HepG2 (cell line): Measurements from ENCODE around the gene FITM2. TPM values are rescaled to one million over a fixed set of nuclear protein-coding genes. Genes with fewer than 3 reads are reported as not detected.

ENCODE experiments used
- AHR ChIP-seq: IDR thresholded peaks from 2 replicates; pipeline ENCODE4 v1.6.1; 2018; ENCODE audit warnings: missing genetic modification reagents, missing compliant biosample characterization
- CBX5 ChIP-seq: sonication (generic); formaldehyde crosslinking; IDR thresholded peaks from 2 replicates; pipeline ENCODE4 v1.4.0; 2020; ENCODE audit warnings: missing genetic modification reagents, borderline replicate concordance
- CCDC6 ChIP-seq: sonication (generic); formaldehyde crosslinking; IDR thresholded peaks from 2 replicates; pipeline ENCODE4 v1.8.1; 2022; ENCODE audit warnings: mild to moderate bottlenecking, missing genetic modification reagents, moderate library complexity
- ETS1 ChIP-seq: sonication (generic); formaldehyde crosslinking; IDR thresholded peaks from 2 replicates; pipeline ENCODE4 v1.4.0; 2020; ENCODE audit warnings: missing genetic modification reagents
- GFI1 ChIP-seq: sonication (generic); formaldehyde crosslinking; IDR thresholded peaks from 2 replicates; pipeline ENCODE4 v1.5.0; 2020; ENCODE audit warnings: missing genetic modification reagents, mild to moderate bottlenecking, borderline replicate concordance
- HOXA7 ChIP-seq: sonication (generic); formaldehyde crosslinking; IDR thresholded peaks from 2 replicates; pipeline ENCODE4 v1.8.1; 2022; ENCODE audit warnings: mild to moderate bottlenecking, missing genetic modification reagents, moderate library complexity
- IRF9 ChIP-seq: sonication (generic); formaldehyde crosslinking; IDR thresholded peaks from 2 replicates; pipeline ENCODE4 v1.8.0; 2022; ENCODE audit warnings: missing genetic modification reagents, mild to moderate bottlenecking, borderline replicate concordance
- MTF1 ChIP-seq: sonication (generic); formaldehyde crosslinking; IDR thresholded peaks from 2 replicates; pipeline ENCODE4 v1.5.0; 2020; ENCODE audit warnings: missing genetic modification reagents
- SALL2 ChIP-seq: sonication (generic); formaldehyde crosslinking; IDR thresholded peaks from 2 replicates; pipeline ENCODE4 v1.8.1; 2023; ENCODE audit warnings: mild to moderate bottlenecking, missing genetic modification reagents, inconsistent platforms
- SIN3B ChIP-seq: fragments of 150-350 bp; IDR thresholded peaks from 2 replicates; pipeline ENCODE4 v1.6.1; 2014; ENCODE audit warnings: low read length
- SIX1 ChIP-seq: sonication (generic); formaldehyde crosslinking; IDR thresholded peaks from 2 replicates; pipeline ENCODE4 v1.4.0; 2020; ENCODE audit warnings: missing genetic modification reagents, borderline replicate concordance
- SKI ChIP-seq: fragments of 450-650 bp; IDR thresholded peaks from one replicate; pipeline ENCODE4 v1.6.1; 2018; ENCODE audit warnings: mild to moderate bottlenecking; ENCODE audit not compliant: partially characterized antibody
- SP2 ChIP-seq: sonication (generic); formaldehyde crosslinking; IDR thresholded peaks from 2 replicates; pipeline ENCODE4 v1.5.1; 2020; ENCODE audit warnings: mild to moderate bottlenecking, missing genetic modification reagents
- SRSF9 ChIP-seq: fragments of 200-400 bp; formaldehyde crosslinking; IDR thresholded peaks from 2 replicates; pipeline ENCODE4 v1.6.1; 2018; ENCODE audit warnings: borderline replicate concordance, mild to moderate bottlenecking, low read depth, low read length; ENCODE audit not compliant: insufficient read depth, poor library complexity, severe bottlenecking
- TIGD3 ChIP-seq: sonication (generic); formaldehyde crosslinking; IDR thresholded peaks from 2 replicates; pipeline ENCODE4 v1.5.1; 2020; ENCODE audit warnings: mild to moderate bottlenecking, missing genetic modification reagents, borderline replicate concordance
- ZBTB21 ChIP-seq: sonication (generic); formaldehyde crosslinking; IDR thresholded peaks from 2 replicates; pipeline ENCODE4 v1.4.0; 2020; ENCODE audit warnings: missing genetic modification reagents
- ZIK1 ChIP-seq: sonication (generic); formaldehyde crosslinking; IDR thresholded peaks from 2 replicates; pipeline ENCODE4 v1.5.0; 2020; ENCODE audit warnings: mild to moderate bottlenecking, low read depth, missing genetic modification reagents, borderline replicate concordance
- ZNF143 ChIP-seq: sonication (generic); formaldehyde crosslinking; IDR thresholded peaks from 2 replicates; pipeline ENCODE4 v1.4.0; 2020; ENCODE audit warnings: missing genetic modification reagents
- ZNF232 ChIP-seq: sonication (generic); formaldehyde crosslinking; IDR thresholded peaks from 2 replicates; pipeline ENCODE4 v1.4.0; 2020; ENCODE audit warnings: missing genetic modification reagents, borderline replicate concordance
- ZNF354B ChIP-seq: sonication (generic); formaldehyde crosslinking; IDR thresholded peaks from 2 replicates; pipeline ENCODE4 v1.8.0; 2022; ENCODE audit warnings: mild to moderate bottlenecking, missing genetic modification reagents
- ZNF550 ChIP-seq: sonication (generic); formaldehyde crosslinking; IDR thresholded peaks from 2 replicates; pipeline ENCODE4 v1.4.0; 2020; ENCODE audit warnings: mild to moderate bottlenecking, missing genetic modification reagents, borderline replicate concordance
- ZNF703 ChIP-seq: sonication (generic); formaldehyde crosslinking; IDR thresholded peaks from 2 replicates; pipeline ENCODE4 v1.5.1; 2020; ENCODE audit warnings: missing genetic modification reagents, mild to moderate bottlenecking, moderate library complexity, borderline replicate concordance
- polyA plus RNA-seq, 8 experiments: library from polyadenylated mRNA; depleted of rRNA in 3 of 8; stranded (reverse) in 7 of 8; unstranded in 1 of 8; fragments of >200 nt; fragmentation: Illumina TruSeq in 4 of 8; extraction: Trizol in 4 of 8; gene quantifications; 2 replicates each; pipeline versions ENCODE4 v1.2.1 to v1.2.3, GENCODE V29; 2011 to 2016; ENCODE audit warnings: low read depth in 4 of 8, missing spikeins in 1 of 8, mixed read lengths in 1 of 8; ENCODE audit not compliant: insufficient read depth in 1 of 8
- total RNA-seq, 5 experiments: library from RNA; depleted of rRNA; stranded (reverse); fragments of >200 nt; fragmentation: Illumina TruSeq; extraction: Trizol; gene quantifications; 2 replicates each; pipeline ENCODE4 v1.2.3, GENCODE V29; 2016; ENCODE audit warnings: low read depth in 1 of 5
- TF ChIP-seq, protein P1 (sequence below): sonication (generic); formaldehyde crosslinking; IDR thresholded peaks from 2 replicates; pipeline ENCODE4 v1.4.0; 2020; ENCODE audit warnings: missing genetic modification reagents, low read depth, mild to moderate bottlenecking, borderline replicate concordance
- TF ChIP-seq, protein P2 (sequence below): IDR thresholded peaks from 2 replicates; pipeline ENCODE4 v1.6.1; 2016; ENCODE audit warnings: missing compliant biosample characterization, missing genetic modification reagents, borderline replicate concordance

Gene FITM2
- total and polyA plus RNA-seq, 2 of the 13 experiments (the other 11 are each of a cell fraction or from before 2014, with no cell fraction given) = 9.6 to 24.5 TPM

DNA sequence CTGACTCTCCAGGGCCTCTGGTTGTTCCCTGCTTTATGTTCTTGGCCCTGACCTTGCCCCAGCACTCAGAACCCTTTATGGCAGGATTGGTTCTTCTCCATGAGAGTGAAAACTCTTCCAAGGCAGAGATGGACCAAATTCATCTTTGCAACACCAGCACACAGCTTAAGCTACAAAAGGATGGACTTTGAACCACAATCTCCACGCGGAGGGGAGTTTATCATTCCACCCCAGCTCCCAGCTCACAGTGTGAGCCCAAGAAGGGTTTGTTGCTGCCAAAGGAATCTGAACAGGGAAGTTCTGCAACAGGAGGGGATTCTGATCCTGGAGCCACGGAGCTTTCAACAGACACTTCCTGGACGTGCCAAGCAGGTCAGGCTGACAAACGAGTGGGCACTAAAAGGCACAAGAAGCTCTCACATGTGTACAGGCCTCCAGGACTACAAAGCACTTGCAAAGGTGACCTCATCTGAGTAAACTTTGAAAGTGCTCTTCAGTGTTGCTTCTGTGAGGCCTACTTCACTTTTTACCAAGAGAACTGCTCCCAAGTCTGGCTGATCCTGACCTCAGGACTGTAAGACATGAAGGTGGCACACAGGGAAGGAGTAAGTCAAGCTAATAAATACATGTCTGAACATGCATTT, 8.9 kb downstream of the FITM2 start (continued):
- TF ChIP-seq ZNF550 (CRISPR knock-in tag) (peak; percentile 93; the same call in 1 of the 2 replicates), ZNF354B (CRISPR knock-in tag) (0 out of 2 replicates have a peak, but pooled peaks have one; percentile 67), ZBTB21 (CRISPR knock-in tag) (no peak), SIN3B (no peak; the same call in 1 of the 2 replicates), AHR (CRISPR knock-in tag) (peak; percentile 88; the same call in 1 of the 2 replicates), HOXA7 (CRISPR knock-in tag) (no peak), IRF9 (CRISPR knock-in tag) (0 out of 2 replicates have a peak, but pooled peaks have one; percentile 37), ZNF143 (CRISPR knock-in tag) (no peak), SIX1 (CRISPR knock-in tag) (peak; percentile 47; the same call in 1 of the 2 replicates), SRSF9 (no peak), ZNF703 (CRISPR knock-in tag) (no peak), TIGD3 (CRISPR knock-in tag) (no peak), CBX5 (CRISPR knock-in tag) (peak; percentile 23; the same call in 1 of the 2 replicates), ZNF232 (peak; percentile 90; the same call in 1 of the 2 replicates), MTF1 (CRISPR knock-in tag) (no peak), ZIK1 (CRISPR knock-in tag) (no peak; the same call in 1 of the 2 replicates), SALL2 (peak; percentile 61), ETS1 (no peak), CCDC6 (CRISPR knock-in tag) (no peak), SKI (peak; percentile 34), SP2 (no peak), GFI1 (CRISPR knock-in tag) (peak; percentile 54)
- TF ChIP-seq, protein P1, sequence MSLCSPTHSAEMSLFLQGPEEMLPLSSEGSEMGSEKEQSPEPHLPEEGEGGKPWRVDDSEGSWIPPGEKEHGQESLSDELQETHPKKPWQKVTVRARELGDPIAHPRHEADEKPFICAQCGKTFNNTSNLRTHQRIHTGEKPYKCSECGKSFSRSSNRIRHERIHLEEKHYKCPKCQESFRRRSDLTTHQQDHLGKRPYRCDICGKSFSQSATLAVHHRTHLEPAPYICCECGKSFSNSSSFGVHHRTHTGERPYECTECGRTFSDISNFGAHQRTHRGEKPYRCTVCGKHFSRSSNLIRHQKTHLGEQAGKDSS = peak; percentile 89
- TF ChIP-seq, protein P2, sequence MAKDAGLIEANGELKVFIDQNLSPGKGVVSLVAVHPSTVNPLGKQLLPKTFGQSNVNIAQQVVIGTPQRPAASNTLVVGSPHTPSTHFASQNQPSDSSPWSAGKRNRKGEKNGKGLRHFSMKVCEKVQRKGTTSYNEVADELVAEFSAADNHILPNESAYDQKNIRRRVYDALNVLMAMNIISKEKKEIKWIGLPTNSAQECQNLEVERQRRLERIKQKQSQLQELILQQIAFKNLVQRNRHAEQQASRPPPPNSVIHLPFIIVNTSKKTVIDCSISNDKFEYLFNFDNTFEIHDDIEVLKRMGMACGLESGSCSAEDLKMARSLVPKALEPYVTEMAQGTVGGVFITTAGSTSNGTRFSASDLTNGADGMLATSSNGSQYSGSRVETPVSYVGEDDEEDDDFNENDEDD = peak; percentile 48; the same call in 1 of the 2 replicates
